Esophagus (tissue), 2 donors: Measurements from ENCODE around the gene WDR88. TPM values are rescaled to one million over a fixed set of nuclear protein-coding genes. Genes with fewer than 3 reads are reported as not detected.
"Not testable (repeated sequence)": the region's sequence is repeated elsewhere in the genome, so short reads cannot be mapped to it uniquely, and the experiment has no call there.

ENCODE experiments used
- H3K27ac ChIP-seq, 2 donors: one replicate each; pipeline ENCODE4 v1.5.1; 2013; ENCODE audit warnings: low read depth in 2 of 2, mild to moderate bottlenecking in 2 of 2, inconsistent platforms in 1 of 2, low read length in 1 of 2, moderate library complexity in 1 of 2
- H3K27me3 ChIP-seq, 2 donors: one replicate each; pipeline ENCODE4 v1.6.1; 2013; ENCODE audit warnings: low read length in 2 of 2, control low read depth in 1 of 2, mild to moderate bottlenecking in 1 of 2; ENCODE audit not compliant: insufficient read depth in 2 of 2, control insufficient read depth in 1 of 2
- H3K36me3 ChIP-seq, 2 donors: one replicate each; pipeline ENCODE4 v1.6.1; 2013; ENCODE audit warnings: low read length in 1 of 2; ENCODE audit not compliant: control insufficient read depth in 2 of 2, insufficient read depth in 2 of 2
- H3K4me1 ChIP-seq, 2 donors: one replicate each; pipeline ENCODE4 v1.6.1; 2013; ENCODE audit warnings: low read length in 1 of 2; ENCODE audit not compliant: control insufficient read depth in 2 of 2, insufficient read depth in 2 of 2
- H3K4me3 ChIP-seq, 2 donors: one replicate each; pipeline ENCODE4 v1.5.1; 2013; ENCODE audit warnings: low read length in 2 of 2, mild to moderate bottlenecking in 2 of 2, low read depth in 1 of 2, moderate library complexity in 1 of 2
- H3K9me3 ChIP-seq, 2 donors: one replicate each; pipeline ENCODE4 v1.6.1; 2013; ENCODE audit warnings: mild to moderate bottlenecking in 2 of 2, low read depth in 1 of 2, low read length in 1 of 2, moderate library complexity in 1 of 2; ENCODE audit not compliant: control insufficient read depth in 2 of 2, insufficient read depth in 1 of 2
- WGBS, 2 donors: extraction: QIAGEN DNeasy Blood & Tissue Kit; methylation state at CpG; one replicate each; pipeline ENCODE4 v1.1.7; 2013; 5-methylcytosine and 5-hydroxymethylcytosine counted together
- polyA plus RNA-seq, 2 donors: library from polyadenylated mRNA; stranded (reverse); fragments of 200-250 nt; gene quantifications; one replicate each; pipeline ENCODE4 v1.2.3, GENCODE V29; 2013
- donor health status: healthy with polysubstance abuse.
- donor health status: Bipolar disorder and iron deficiency.

WDR88 gene
- polyA plus RNA-seq, 2 donors: not detected

- Histone ChIP-seq H3K36me3 (no peaks in the 10 kb centered on the region), H3K4me1 (peaks cover 5 to 6% of the 10 kb centered on the region in 2 donors), H3K27me3 (no peaks in the 10 kb centered on the region), H3K27ac (peak overlapping the region; percentile 89 to 93), H3K9me3 (no peaks in the 10 kb centered on the region), H3K4me3 (peak overlapping the region; percentile 75 to 84)
- WGBS, 2 donors: 9 to 11% methylated on average over 25 of the region's 25 CpGs
Observed at GRCh38 chr19:33175886-33176669, 44.2 kb downstream of the WDR88 start.

GRCh38 chr19:33176670-33177416 is 44.9 kb downstream of the WDR88 start:
- peaks cover 5 to 6% of the 10 kb centered on the region in 2 donors for H3K4me1 ChIP-seq
- no peaks in the 10 kb centered on the region for H3K36me3 ChIP-seq
- H3K27ac ChIP-seq: peak overlapping the region; percentile 93 to 95
- H3K27me3 ChIP-seq: no peaks in the 10 kb centered on the region
- no peaks in the 10 kb centered on the region for H3K9me3 ChIP-seq
- H3K4me3 ChIP-seq: peak overlapping the region; percentile 75 to 84
- 0 to 1% methylated on average over 58 to 65 of the region's 65 CpGs for WGBS, 2 donors

GRCh38 chr19:33177417-33177979 is 45.6 kb downstream of the WDR88 start:
- Histone ChIP-seq H3K27ac (peak overlapping the region; percentile 89 to 95), H3K36me3 (no peaks in the 10 kb centered on the region)
- WGBS, 2 donors: 0 to 1% methylated on average over 32 to 38 of the region's 38 CpGs

GRCh38 chr19:33186431-33187182 is 54.7 kb downstream of the WDR88 start:
- Histone ChIP-seq H3K4me1 (no peaks in the 10 kb centered on the region), H3K9me3 (no peaks in the 10 kb centered on the region), H3K27ac (no peak overlapping the region), H3K4me3 (no peak overlapping the region), H3K27me3 (no peaks in the 10 kb centered on the region), H3K36me3 (no peaks in the 10 kb centered on the region)
- WGBS, 2 donors: 65 to 69% methylated on average over 11 of the region's 11 CpGs

More at GRCh38 chr19:33177417-33177979, 45.6 kb downstream of the WDR88 start:
- Histone ChIP-seq H3K4me1 (peaks cover 5 to 6% of the 10 kb centered on the region in 2 donors), H3K9me3 (no peaks in the 10 kb centered on the region), H3K27me3 (no peaks in the 10 kb centered on the region), H3K4me3 (peak overlapping the region; percentile 46 to 53)

GRCh38 chr19:33187183-33187540 is 55.2 kb downstream of the WDR88 start:
- Histone ChIP-seq H3K27ac (no peak overlapping the region), H3K9me3 (no peaks in the 10 kb centered on the region), H3K36me3 (no peaks in the 10 kb centered on the region), H3K27me3 (no peaks in the 10 kb centered on the region), H3K4me1 (no peaks in the 10 kb centered on the region), H3K4me3 (no peak overlapping the region)
- WGBS, 2 donors: 68 to 71% methylated on average over 8 of the region's 8 CpGs

- H3K27ac ChIP-seq: no peak overlapping the region
- no peaks in the 10 kb centered on the region for H3K4me1 ChIP-seq
- H3K9me3 ChIP-seq: no peaks in the 10 kb centered on the region
- WGBS, 2 donors: 0% methylated on average over 1 of the region's 1 CpG
- no peaks in the 10 kb centered on the region for H3K36me3 ChIP-seq
- no peaks in the 10 kb centered on the region for H3K27me3 ChIP-seq
- no peak overlapping the region for H3K4me3 ChIP-seq
Observed at GRCh38 chr19:33189453-33189852, 57.5 kb downstream of the WDR88 start.

GRCh38 chr19:33191092-33191491 is 59.2 kb downstream of the WDR88 start:
- H3K27me3 ChIP-seq, H3K36me3 ChIP-seq, H3K9me3 ChIP-seq, H3K27ac ChIP-seq, H3K4me3 ChIP-seq, H3K4me1 ChIP-seq: not testable (repeated sequence)
- 90 to 93% methylated on average over 4 of the region's 4 CpGs for WGBS, 2 donors

- H3K4me1 ChIP-seq: peaks cover 3 to 5% of the 10 kb centered on the region in 2 donors
- H3K27me3 ChIP-seq: no peaks in the 10 kb centered on the region
- H3K4me3 ChIP-seq: no peak overlapping the region
- H3K27ac ChIP-seq: no peak overlapping the region
- H3K9me3 ChIP-seq: no peaks in the 10 kb centered on the region
- 88 to 91% methylated on average over 6 of the region's 6 CpGs for WGBS, 2 donors
- no peaks in the 10 kb centered on the region for H3K36me3 ChIP-seq
Observed at GRCh38 chr19:33191501-33191900, 59.6 kb downstream of the WDR88 start.

- no peak overlapping the region for H3K27ac ChIP-seq
- 72 to 80% methylated on average over 7 of the region's 7 CpGs for WGBS, 2 donors
- peaks cover 0 to under 1% of the 10 kb centered on the region in 2 donors for H3K36me3 ChIP-seq
- no peak overlapping the region for H3K4me3 ChIP-seq
- H3K27me3 ChIP-seq: no peaks in the 10 kb centered on the region
- H3K4me1 ChIP-seq: peaks cover 3 to 5% of the 10 kb centered on the region in 2 donors
- H3K9me3 ChIP-seq: no peaks in the 10 kb centered on the region
Observed at GRCh38 chr19:33192010-33192409, 60.1 kb downstream of the WDR88 start.
